Activated naive CD4-positive, alpha-beta T cell treated with anti-CD3 and anti-CD28 coated beads, Interleukin-2, amount 50 U/mL, for 72 hours (primary cell): ENCODE data around the gene CBARP. TPM values are rescaled to one million over a fixed set of nuclear protein-coding genes. Genes with fewer than 3 reads are reported as not detected.

ENCODE experiments used
- ATAC-seq, 2 donors: fragments of 150-1000 bp; cut with Tn5 transposase; 2 replicates each; pipeline ENCODE4 v1.10.0; 2021; ENCODE audit warnings: mild to moderate bottlenecking in 2 of 2, moderate library complexity in 2 of 2
- DNase-seq, 2 donors: peaks; one replicate each; pipeline ENCODE4 v3.0.0; 2021 to 2022; ENCODE audit warnings: low spot score in 2 of 2
- H3K27ac Mint-ChIP-seq, 2 donors: one replicate each; pipeline ENCODE4 v1.8.0; 2022; ENCODE audit warnings: mild to moderate bottlenecking in 2 of 2, mixed read lengths in 2 of 2
- H3K36me3 Mint-ChIP-seq, 2 donors: one replicate each; pipeline ENCODE4 v1.8.0; 2022; ENCODE audit warnings: mixed read lengths in 2 of 2
- H3K9me3 Mint-ChIP-seq, 2 donors: one replicate each; pipeline ENCODE4 v1.8.0; 2022; ENCODE audit warnings: mixed read lengths in 2 of 2
- total RNA-seq, 2 donors: library from RNA; stranded (reverse); gene quantifications; one replicate each; pipeline ENCODE4 v1.2.3, GENCODE V29; 2022

The CBARP gene
- total RNA-seq, 2 donors from 2014 or later: 1.0 to 1.6 TPM

DNA sequence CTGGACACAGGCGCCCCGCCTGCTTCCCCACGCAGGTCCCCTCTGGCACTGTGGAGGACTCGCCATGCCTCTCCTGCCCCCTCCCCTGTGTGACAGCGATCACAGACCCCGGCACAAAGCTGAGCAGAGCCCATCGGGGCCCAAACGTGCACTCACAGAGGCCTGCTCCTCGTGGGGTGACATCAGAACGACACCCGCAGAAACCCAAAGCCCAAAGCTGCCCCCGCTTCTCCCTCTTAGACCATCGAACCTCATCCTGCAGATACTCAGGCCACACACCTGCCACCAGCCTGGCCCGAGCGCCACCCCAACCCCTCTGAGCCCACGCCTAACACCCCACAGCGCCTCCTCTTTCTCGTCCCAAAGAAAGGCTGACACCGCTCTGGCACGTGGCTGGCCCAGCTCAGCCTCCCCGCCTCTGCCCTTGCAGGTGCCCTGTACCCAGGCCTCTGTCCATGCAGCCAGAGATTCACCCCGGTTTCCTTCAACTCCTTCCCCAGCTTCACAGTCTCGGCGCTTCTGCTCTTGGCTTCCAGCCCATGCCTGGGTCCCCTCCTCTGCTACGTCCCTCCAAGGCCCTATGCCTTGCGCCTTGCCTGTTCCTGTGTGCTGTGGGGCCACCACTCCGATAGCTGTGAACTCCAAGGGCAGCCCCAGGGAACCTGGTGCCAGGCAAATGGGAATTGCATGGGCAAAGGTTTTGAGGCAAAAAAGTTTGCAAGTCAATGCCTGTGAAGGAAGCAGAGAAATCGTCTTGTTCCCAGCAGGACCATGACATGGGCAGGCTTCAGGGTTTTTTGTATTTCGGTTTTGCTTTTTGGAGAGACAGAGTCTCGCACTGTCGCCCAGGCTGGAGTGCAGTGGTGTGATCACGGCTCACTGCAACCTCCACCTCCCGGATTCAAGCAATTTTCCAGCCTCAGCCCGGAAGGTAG lies 831 bp upstream of the CBARP start:
- DNase-seq (no peak), ATAC-seq (no peak)
- H3K27ac Mint-ChIP-seq: no peak overlapping the region
- no peaks in the 10 kb centered on the region for H3K9me3 Mint-ChIP-seq
- peaks cover 0 to 12% of the 10 kb centered on the region in 2 donors for H3K36me3 Mint-ChIP-seq

DNA sequence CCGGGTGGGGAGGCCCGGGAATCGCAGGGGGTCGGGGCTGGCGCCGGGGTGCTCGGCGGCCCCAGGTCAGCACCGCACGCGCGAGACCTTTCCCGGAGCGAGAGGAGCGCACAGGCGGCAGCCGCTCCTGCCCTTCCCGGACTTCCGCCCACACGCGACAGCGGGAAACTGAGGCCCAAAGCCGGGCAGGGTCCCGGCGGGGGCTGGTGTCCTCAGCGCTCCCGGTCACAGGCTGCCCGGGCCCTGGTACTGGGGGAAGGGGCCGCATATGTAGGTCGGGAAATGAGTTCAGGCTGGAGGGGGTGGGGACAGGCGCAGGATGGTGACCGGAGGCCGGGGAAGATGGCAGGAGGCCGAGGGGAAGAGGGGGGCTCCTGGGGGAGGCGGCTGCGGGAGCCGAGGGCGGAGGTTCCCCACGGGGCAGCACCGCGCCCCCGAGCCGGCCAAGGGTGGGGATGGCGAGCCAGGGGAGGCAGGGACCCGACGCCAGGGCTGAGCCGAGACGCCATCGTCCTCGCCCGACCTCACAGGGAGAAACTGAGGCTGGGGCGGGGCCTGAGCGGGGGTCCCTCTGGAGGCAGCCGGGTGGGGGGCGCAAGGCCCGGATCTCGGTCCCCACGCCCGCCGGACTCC lies 662 bp downstream of the CBARP start:
- Mint-ChIP-seq H3K27ac (no peak overlapping the region), H3K9me3 (no peaks in the 10 kb centered on the region), H3K36me3 (peaks cover 0 to 7% of the 10 kb centered on the region in 2 donors)
- DNase-seq (no peak), ATAC-seq (no peak)

DNA sequence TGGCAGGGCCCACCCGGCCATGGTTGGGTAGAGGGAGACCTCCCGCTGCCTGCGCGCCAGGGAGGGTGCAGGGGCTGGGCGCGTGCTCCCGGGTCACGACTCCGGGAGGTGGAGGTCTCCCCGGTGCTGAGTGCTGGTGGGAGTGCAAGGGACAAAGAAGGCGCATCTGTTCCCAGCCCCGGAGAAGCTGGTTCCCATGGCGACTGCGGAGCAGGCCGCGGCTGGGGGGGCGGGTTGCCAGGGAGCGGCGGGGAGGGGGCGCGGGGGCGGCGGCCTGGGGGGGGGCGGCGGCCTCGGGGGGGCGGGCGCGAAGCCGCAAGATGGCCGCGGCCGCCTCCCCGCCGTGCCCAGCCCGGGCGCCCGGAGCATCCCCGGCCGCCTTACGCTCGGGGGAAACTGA lies 1.2 kb downstream of the CBARP start:
- H3K36me3 Mint-ChIP-seq: peaks cover 0 to 5% of the 10 kb centered on the region in 2 donors
- no peak for ATAC-seq
- H3K9me3 Mint-ChIP-seq: no peaks in the 10 kb centered on the region
- H3K27ac Mint-ChIP-seq: no peak overlapping the region
- DNase-seq: no peak

DNA sequence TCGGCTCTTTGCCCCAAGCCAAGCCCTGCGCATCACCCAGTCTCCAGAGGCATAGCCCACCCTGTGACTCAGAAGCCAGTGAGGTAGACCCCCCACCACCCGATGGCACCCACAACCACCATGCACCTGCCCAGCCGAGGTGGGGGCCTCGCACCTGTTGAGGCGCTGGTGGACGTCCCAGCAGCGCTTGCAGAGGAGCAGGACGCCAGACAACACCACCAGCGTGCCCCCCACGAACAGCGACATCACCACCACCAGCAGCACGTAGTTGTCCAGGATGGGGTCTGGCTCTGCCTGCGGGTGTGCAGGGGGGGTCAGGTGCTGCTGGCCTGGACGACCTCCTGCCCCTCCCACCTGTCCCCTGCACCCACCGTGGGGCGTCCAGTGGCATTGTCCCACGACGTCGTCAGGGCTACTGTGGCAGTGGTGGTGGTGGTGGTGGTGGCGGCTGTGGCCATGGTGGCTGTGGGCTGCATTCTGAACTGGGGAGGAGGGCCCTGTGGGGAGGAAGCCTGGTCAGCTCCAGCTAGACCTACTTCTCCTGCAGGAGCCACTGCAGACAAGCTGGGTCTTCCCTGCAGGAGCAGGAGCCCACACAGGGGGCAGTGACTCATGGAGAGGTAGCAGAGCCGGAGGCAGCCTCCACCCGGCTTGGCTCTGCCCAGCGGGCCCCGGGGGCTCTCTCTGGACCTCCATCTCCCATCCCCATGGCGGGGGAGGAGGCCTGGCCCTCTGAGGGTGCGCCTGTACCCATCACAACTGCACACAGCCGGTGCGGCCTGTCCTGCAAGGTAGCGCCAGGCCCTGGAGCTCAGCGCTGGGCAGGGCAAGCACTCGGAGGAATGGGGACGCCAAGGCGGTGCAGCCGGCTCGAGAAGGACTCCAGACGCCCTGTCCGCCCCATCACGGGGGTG lies 1.9 kb downstream of the CBARP start:
- H3K27ac Mint-ChIP-seq: no peak overlapping the region
- ATAC-seq (no peak), DNase-seq (no peak)

DNA sequence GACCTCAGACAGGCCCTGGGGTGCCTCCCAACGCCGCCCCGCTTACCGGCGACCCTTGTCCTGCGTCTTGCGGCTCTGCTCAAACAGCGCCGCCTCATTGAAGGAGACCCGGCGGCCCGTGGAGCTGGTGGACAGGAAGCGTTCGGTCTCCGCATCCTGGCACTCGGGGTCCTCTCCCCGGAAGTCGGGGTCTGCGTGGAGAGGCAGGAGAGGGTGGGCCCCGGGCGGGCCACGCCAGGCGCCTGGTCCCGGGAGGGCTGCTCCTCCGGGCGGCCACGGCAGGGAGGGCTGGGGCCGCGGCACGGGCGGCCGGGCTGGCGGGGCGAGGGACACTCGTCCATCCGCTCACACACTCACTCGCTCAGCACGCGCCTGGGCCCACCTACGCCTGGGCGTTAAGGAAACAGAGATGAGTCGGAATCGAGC lies 2.8 kb downstream of the CBARP start:
- H3K9me3 Mint-ChIP-seq: no peaks in the 10 kb centered on the region
- no peak overlapping the region for H3K27ac Mint-ChIP-seq
- ATAC-seq: no peak

More for the DNA sequence above, 1.9 kb downstream of the CBARP start:
- H3K9me3 Mint-ChIP-seq: no peaks in the 10 kb centered on the region
- H3K36me3 Mint-ChIP-seq: no peaks in the 10 kb centered on the region

DNA sequence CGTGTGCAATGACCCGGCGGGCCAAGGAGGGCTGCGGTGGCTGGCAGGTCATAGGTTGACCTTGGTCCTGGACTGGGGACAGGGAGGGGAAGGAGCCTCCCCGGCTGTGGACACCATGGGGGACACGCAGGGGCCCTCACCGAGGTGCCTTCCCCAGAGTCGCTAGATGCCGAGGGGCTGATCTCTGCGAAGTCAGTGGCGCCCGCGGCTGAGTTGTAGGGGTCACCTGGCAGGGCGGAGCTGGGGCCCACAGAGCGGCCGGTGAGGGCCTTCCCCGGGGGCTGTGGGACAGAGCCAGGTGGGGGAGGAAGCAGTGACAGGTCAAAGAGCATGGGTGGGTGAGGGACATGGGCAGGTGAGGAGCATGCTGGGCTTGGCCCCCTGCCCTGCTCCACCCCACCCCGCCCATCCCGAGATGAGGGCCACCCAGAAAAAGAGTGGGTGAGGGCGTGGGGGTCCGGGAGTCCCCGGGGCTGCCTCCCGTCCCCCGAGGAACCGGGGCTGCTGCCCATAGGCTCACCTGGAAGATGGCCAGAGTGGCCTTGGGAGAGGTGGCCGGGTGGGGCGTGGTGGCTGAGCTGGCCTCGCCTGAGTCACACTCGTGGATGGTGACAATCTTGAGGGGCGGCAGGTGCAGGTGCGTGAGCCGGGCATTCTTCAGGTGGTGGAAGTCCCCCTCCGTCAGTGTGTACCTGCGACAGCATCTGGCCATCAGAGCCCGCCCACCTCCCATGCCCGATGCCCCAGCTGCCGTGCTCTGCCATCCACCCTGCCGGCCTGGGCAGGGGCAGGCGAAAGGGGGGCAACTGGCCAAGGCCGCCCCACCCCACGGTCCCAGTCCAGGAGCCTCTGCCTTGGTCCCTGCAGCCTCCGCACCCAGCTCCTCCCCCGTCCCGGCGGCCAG lies 3.5 kb downstream of the CBARP start:
- no peak overlapping the region for H3K27ac Mint-ChIP-seq
- DNase-seq (no peak), ATAC-seq (no peak)
- H3K9me3 Mint-ChIP-seq: no peaks in the 10 kb centered on the region
- no peaks in the 10 kb centered on the region for H3K36me3 Mint-ChIP-seq

More for the DNA sequence above, 2.8 kb downstream of the CBARP start:
- no peaks in the 10 kb centered on the region for H3K36me3 Mint-ChIP-seq
- no peak for DNase-seq

DNA sequence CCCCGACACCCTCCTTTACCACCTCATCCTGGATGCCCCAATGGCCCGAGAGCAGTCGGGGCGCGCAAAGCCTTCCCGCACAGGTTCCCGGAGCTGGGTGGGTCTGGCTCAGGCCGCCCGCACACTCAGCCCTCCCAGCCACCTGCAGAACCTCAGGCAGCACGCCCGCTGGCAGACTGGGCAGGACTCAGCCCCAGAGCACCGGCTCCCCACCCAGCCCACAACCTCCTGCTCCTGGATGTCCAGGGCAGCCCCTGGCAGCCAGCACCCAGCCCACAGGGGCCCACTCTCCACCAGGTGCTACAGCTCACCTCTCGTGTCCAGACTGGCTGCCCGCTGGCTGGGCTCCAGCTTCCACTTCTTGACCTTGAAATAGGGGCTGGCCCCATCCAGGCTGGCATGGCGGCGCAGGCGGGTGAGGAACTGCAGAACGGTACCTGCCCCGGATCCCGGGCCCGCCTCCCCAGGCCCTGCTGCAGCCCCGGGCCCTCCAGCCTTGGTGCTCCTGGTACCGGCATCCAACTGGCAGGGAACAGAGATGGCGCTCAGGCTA lies 4.6 kb downstream of the CBARP start:
- DNase-seq (no peak), ATAC-seq (no peak)
- Mint-ChIP-seq H3K36me3 (no peaks in the 10 kb centered on the region), H3K27ac (no peak overlapping the region), H3K9me3 (no peaks in the 10 kb centered on the region)

DNA sequence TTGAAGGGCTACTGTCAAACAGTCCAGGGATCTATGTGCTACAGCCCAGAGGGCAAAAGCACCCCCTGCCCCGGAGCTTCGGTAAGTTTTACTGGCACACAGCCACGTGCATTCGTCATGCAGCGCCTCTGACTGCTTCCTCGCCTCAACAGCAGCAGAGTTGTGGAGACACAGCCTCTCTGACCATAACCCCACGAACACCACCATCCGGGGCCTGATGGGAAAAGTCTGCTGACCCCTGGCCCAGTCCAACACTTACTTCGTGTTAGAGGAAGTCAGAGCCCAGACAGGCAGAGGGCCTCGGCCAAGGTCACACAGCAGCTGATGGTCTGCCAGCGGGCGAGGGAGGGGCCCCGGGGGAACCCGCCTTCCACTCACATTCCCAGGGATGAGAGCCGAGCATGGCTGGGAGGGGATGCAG lies 5.1 kb downstream of the CBARP start:
- ATAC-seq (no peak), DNase-seq (no peak)
- Mint-ChIP-seq H3K27ac (no peak overlapping the region), H3K36me3 (no peaks in the 10 kb centered on the region), H3K9me3 (no peaks in the 10 kb centered on the region)

DNA sequence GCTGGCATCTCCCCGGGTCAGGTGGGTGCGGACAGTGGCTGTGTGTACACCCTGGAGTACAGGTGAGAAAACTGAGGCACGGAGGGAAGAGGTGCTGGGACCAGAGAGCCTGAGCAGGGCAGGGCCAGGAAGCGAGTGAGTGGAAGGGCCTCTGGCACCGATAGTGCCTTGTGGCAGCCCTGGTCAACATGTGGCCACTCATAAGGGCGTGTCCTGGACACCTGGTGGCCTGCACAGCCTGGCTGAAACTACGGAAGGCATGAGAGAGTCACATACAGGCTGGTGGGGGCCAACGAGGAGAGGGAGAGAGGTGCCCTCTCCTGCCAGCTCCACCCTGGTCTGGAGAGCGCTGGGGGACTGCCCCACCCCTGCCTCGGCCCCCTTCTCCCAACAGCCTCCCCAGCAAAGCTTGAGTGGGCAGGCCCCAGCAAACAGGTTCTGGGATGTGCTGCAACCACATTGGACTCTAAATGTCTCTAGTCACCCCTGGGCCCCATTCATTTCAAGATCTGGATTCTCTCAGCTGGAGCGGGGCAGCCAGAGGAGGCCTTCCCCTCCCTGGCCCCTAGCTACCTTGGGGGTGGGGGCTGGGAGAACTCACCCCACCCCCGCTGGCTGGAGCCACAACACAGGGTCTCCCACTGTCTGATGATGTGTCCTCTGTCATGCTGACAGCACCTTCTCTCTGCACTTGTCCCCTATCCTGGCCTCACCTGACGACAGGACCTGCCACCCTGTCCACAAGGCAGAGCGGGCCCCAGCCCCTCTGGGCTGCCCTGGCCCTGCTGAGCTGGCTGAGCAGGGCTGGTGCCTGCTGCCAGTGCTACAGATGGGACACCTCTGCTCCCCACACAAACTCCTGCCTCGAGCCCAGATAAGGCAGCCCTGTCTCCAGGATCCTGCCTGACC lies 5.8 kb downstream of the CBARP start:
- H3K36me3 Mint-ChIP-seq: no peaks in the 10 kb centered on the region
- H3K27ac Mint-ChIP-seq: no peak overlapping the region
- H3K9me3 Mint-ChIP-seq: no peaks in the 10 kb centered on the region
- no peak for DNase-seq
- ATAC-seq: peak in 1 of 2 donors; percentile 19

DNA sequence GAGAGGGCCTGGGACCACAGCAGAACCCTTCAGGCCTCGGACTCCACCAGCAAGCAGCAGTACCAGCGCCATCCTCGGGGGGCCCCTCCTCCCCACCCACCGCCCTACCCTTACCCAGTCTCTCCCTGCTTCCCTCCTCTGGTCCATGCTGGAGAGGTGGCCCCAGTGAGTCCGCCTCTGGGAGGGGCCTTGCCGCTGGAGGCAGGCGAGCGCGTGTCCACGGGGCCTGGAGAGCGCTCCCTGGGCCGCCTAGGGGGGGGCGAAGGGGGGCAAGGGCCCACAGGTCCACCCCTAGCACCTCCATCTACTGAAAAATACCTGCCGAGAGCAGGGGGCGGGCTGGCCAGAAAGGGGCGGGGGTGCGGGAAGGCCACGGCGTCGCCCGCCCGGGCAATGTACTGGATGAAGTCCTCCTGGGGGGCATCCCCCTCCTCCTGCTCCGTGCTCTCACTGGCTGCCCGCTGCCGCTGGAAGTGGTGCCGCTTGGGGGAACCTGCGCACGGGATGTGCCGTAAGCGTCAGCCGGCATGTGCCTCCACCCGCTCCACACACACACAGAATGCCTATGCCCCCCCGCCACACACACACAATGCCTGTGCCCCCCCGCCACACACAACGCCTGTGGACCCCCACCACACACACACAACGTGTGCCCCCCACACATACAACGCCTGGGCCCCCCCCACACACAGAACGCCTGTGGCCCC lies 6.9 kb downstream of the CBARP start:
- Mint-ChIP-seq H3K9me3 (no peaks in the 10 kb centered on the region), H3K27ac (no peak overlapping the region), H3K36me3 (no peaks in the 10 kb centered on the region)
- DNase-seq (no peak), ATAC-seq (peak in 1 of 2 donors; percentile 17)

DNA sequence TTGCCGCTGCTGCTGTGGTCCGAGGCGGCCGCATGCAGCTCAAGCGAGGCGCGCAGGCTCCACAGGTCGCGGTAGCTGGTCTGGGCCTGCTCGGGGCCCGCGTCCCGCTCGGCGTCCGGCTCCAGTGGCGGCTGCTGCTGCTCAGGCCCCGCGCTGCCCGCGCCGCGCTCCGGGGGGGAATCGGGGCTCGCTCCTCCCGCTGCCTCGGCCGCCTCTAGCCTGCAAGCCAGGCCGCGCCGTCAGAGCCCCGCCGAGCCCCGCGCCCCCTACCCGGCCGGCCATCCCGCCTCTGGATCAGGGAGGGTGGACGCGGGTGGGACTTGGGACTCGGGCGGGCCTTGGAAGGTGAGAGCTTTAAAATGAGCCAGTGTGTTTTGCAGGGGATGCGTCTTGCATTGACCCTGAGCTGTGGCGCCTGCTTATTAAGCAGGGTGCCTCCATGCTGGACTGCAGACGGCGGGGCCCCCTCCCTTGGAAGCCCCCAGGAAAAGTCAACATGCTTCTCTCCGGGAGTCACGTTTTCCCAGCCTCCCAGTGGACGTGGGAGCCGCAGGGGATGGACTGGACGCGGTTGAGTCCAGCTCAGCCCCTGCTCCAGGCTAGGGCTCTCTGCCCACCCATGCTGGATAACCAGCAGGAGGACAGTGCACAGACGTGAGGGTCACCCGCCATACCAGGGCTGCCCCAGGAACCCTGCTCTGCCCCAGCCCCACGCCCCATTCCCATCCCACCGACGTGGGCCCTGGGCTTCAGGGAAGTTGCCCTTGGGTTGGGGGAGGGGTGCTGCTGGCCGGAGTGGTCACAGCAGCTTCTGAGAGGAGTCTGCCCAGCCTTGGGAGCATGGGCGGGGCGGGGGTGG lies 7.7 kb downstream of the CBARP start:
- no peaks in the 10 kb centered on the region for H3K9me3 Mint-ChIP-seq
- no peaks in the 10 kb centered on the region for H3K36me3 Mint-ChIP-seq
- DNase-seq (no peak), ATAC-seq (no peak)
- H3K27ac Mint-ChIP-seq: no peak overlapping the region

DNA sequence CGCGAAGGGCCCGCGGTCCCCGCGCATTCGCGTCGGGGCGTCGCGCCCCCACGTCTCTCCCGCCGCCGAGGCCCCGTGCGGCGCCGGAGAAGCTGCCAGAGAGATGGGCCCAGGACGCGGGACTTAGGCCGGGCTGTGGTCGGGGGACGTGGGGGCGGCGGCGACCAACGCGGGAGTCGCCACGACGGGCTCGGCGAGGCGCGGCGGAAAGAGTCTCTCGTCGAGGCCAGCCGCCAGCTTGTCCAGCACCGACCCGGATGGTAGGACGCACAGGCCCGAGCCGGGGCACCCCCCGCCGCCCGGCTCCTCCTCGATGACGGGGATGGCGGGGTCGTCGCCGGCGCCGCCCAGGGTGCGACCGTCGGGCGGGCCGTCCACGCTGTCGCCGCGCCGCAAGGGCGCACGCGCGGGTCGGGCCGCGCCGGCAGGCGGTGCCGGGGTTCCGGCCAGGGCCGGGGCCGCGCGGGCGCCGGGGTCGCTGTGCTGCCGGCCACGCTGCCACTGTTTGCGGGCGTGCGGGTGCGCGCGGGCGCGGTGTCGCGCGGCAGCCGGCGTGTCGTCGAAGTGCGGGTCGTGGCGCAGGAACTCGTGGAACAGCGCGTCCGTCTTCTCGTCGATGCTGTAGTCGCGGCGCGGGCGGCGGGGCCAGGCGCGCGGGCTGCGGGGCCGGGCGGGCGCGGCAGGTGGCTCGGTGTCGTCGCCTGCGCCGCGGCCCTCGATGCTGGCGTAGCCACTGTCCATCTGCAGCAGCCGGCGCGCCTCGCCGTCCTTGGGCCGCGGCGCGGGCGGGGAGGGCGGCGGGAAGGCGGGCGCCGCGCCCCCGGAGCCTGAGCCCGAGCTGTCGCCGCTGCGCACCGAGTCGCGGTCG lies 8.5 kb downstream of the CBARP start:
- no peaks in the 10 kb centered on the region for H3K9me3 Mint-ChIP-seq
- no peak overlapping the region for H3K27ac Mint-ChIP-seq
- DNase-seq (no peak), ATAC-seq (no peak)
- H3K36me3 Mint-ChIP-seq: no peaks in the 10 kb centered on the region
